Trophoblast cell (in vitro differentiated cells and primary cell): ENCODE data around the gene DOK4.
A peak's percentile ranks its signal among the peaks of the same experiment; 100 is the strongest.

ENCODE experiments used
- DNase-seq, 2 donors: peaks; one replicate each; pipeline ENCODE4 v3.0.0-alpha.2; 2016
- H2AFZ ChIP-seq: 2 replicates; pipeline ENCODE4 v1.6.1; 2013; ENCODE audit warnings: low read length, moderate library complexity, mild to moderate bottlenecking; ENCODE audit not compliant: insufficient read depth, poor library complexity
- H2AK5ac ChIP-seq: 2 replicates; pipeline ENCODE4 v1.6.1; 2013; ENCODE audit warnings: mild to moderate bottlenecking, low read length
- H2BK120ac ChIP-seq: 2 replicates; pipeline ENCODE4 v1.6.1; 2013; ENCODE audit warnings: low read length, mild to moderate bottlenecking, moderate library complexity; ENCODE audit not compliant: insufficient read depth, poor library complexity
- H2BK12ac ChIP-seq: 2 replicates; pipeline ENCODE4 v1.6.1; 2013; ENCODE audit warnings: mild to moderate bottlenecking, low read length, moderate library complexity
- H2BK5ac ChIP-seq: 2 replicates; pipeline ENCODE4 v1.6.1; 2013; ENCODE audit warnings: low read length, low read depth, moderate library complexity, mild to moderate bottlenecking; ENCODE audit not compliant: poor library complexity
- H3K14ac ChIP-seq: 2 replicates; pipeline ENCODE4 v1.6.1; 2013; ENCODE audit warnings: mild to moderate bottlenecking, low read length
- H3K18ac ChIP-seq: 2 replicates; pipeline ENCODE4 v1.6.1; 2013; ENCODE audit warnings: mild to moderate bottlenecking, low read length
- H3K23ac ChIP-seq: 2 replicates; pipeline ENCODE4 v1.6.1; 2013; ENCODE audit warnings: low read length
- H3K27ac ChIP-seq: 2 replicates; pipeline ENCODE4 v1.5.1; 2013; ENCODE audit warnings: low read depth, mild to moderate bottlenecking, inconsistent platforms, low read length, moderate library complexity
- H3K27me3 ChIP-seq: 2 replicates; pipeline ENCODE4 v1.6.1; 2013; ENCODE audit warnings: inconsistent platforms, mild to moderate bottlenecking, low read length, moderate library complexity; ENCODE audit not compliant: insufficient read depth
- H3K36me3 ChIP-seq, 2 experiments: 1 replicate in 1 of 2; 2 replicates in 1 of 2; pipeline ENCODE4 v1.6.1; 2013; ENCODE audit warnings: low read length in 2 of 2, mild to moderate bottlenecking in 2 of 2, moderate library complexity in 1 of 2; ENCODE audit not compliant: insufficient read depth in 2 of 2, control insufficient read depth in 1 of 2
- H3K4ac ChIP-seq: 2 replicates; pipeline ENCODE4 v1.6.1; 2013; ENCODE audit warnings: low read depth, mild to moderate bottlenecking, low read length, moderate library complexity
- H3K4me1 ChIP-seq, 2 experiments: 1 replicate in 1 of 2; 2 replicates in 1 of 2; pipeline ENCODE4 v1.6.1; 2013; ENCODE audit warnings: low read length in 2 of 2, mild to moderate bottlenecking in 2 of 2, moderate library complexity in 1 of 2; ENCODE audit not compliant: insufficient read depth in 2 of 2, control insufficient read depth in 1 of 2
- H3K4me2 ChIP-seq: 2 replicates; pipeline ENCODE4 v1.6.1; 2013; ENCODE audit warnings: inconsistent platforms, mild to moderate bottlenecking, low read length, moderate library complexity
- H3K4me3 ChIP-seq: 2 replicates; pipeline ENCODE4 v1.5.1; 2013; ENCODE audit warnings: mild to moderate bottlenecking, low read depth, low read length, inconsistent platforms
- H3K79me1 ChIP-seq: one replicate; pipeline ENCODE4 v1.6.1; 2013; ENCODE audit warnings: low read length
- H3K79me2 ChIP-seq: 2 replicates; pipeline ENCODE4 v1.6.1; 2013; ENCODE audit warnings: low read length, mild to moderate bottlenecking; ENCODE audit not compliant: control insufficient read depth, insufficient read depth, poor library complexity
- H3K9ac ChIP-seq: 2 replicates; pipeline ENCODE4 v1.6.1; 2013; ENCODE audit warnings: mild to moderate bottlenecking, low read length
- H3K9me3 ChIP-seq: 2 replicates; pipeline ENCODE4 v1.6.1; 2013; ENCODE audit warnings: low read depth, mild to moderate bottlenecking, control low read depth, inconsistent platforms, low read length; ENCODE audit not compliant: insufficient read depth
- H4K12ac ChIP-seq: 2 replicates; pipeline ENCODE4 v1.6.1; 2013; ENCODE audit warnings: low read depth, mild to moderate bottlenecking, low read length, moderate library complexity
- H4K8ac ChIP-seq: 2 replicates; pipeline ENCODE4 v1.6.1; 2013; ENCODE audit warnings: low read depth, mild to moderate bottlenecking, low read length, moderate library complexity
- H4K91ac ChIP-seq: one replicate; pipeline ENCODE4 v1.6.1; 2013; ENCODE audit warnings: low read depth, mild to moderate bottlenecking, low read length, moderate library complexity
- WGBS: extraction: QIAGEN DNeasy Blood & Tissue Kit; methylation state at CpG from one replicate; pipeline ENCODE4 v1.1.7; 2013; ENCODE audit warnings: missing lambda C conversion rate; ENCODE audit not compliant: insufficient read length, insufficient coverage; ENCODE audit errors: extremely low coverage; 5-methylcytosine and 5-hydroxymethylcytosine counted together

DOK4 gene

DNA sequence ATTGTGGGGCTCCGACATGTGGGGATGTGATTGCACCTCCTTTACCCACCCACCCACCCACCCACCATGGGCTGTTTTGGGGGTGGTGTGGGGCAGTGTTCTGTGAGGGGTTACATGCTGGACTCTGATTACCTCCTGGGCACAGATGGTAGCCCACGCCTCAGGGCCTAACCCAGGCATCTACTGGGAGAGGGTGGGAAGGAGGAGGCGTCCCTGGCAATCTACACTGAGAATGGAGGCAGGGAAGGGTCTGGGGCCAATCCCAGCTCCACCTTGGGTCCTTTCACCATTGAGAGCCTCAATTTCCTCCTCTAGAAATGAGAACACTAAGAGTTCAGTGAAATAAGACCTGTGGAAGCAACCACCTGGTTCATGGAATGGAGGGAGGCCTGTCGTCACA, 11.7 kb upstream of the DOK4 start:
- peak overlapping the region; percentile 65 for H4K91ac ChIP-seq
- peaks cover 5% of the 10 kb centered on the region for H3K79me2 ChIP-seq
- peak overlapping the region; percentile 96 for H2BK12ac ChIP-seq
- no peak overlapping the region for H3K4ac ChIP-seq
- H3K27me3 ChIP-seq = no peaks in the 10 kb centered on the region
- peaks cover 33% of the 10 kb centered on the region for H3K79me1 ChIP-seq
- peak overlapping the region; percentile 68 for H3K18ac ChIP-seq
- H4K8ac ChIP-seq = no peak overlapping the region
- peak overlapping the region; percentile 64 for H3K14ac ChIP-seq
- H3K27ac ChIP-seq = no peak overlapping the region
- peaks cover 19 to 21% of the 10 kb centered on the region in 2 experiments for H3K4me1 ChIP-seq
- DNase-seq = no peak
- no peak overlapping the region for H2AK5ac ChIP-seq
- H3K4me2 ChIP-seq = no peak overlapping the region
- H3K9ac ChIP-seq = no peak overlapping the region
- no peaks in the 10 kb centered on the region for H3K36me3 ChIP-seq
- no CpG with 5 or more reads among the region's 4 CpGs for WGBS
- H2AFZ ChIP-seq = no peak overlapping the region
- peak overlapping the region; percentile 47 for H2BK5ac ChIP-seq
- H2BK120ac ChIP-seq = peak overlapping the region; percentile 49
- H3K9me3 ChIP-seq = no peaks in the 10 kb centered on the region
- no peak overlapping the region for H4K12ac ChIP-seq
- H3K23ac ChIP-seq = no peak overlapping the region
- no peak overlapping the region for H3K4me3 ChIP-seq

GRCh38 chr16:57497121-57497520, 10.8 kb upstream of the DOK4 start:
- Histone ChIP-seq H3K14ac (peak overlapping the region; percentile 62), H2BK120ac (peak overlapping the region; percentile 57), H3K4ac (no peak overlapping the region), H4K91ac (peak overlapping the region; percentile 30), H4K8ac (no peak overlapping the region), H3K23ac (no peak overlapping the region), H3K36me3 (no peaks in the 10 kb centered on the region), H3K18ac (no peak overlapping the region), H2AFZ (no peak overlapping the region), H4K12ac (no peak overlapping the region), H3K27ac (no peak overlapping the region), H3K79me2 (peaks cover 5% of the 10 kb centered on the region), H3K9ac (no peak overlapping the region), H2BK12ac (peak overlapping the region; percentile 37), H3K4me1 (peaks cover 17 to 19% of the 10 kb centered on the region in 2 experiments), H3K79me1 (peaks cover 30% of the 10 kb centered on the region), H3K4me3 (no peak overlapping the region), H2AK5ac (peak overlapping the region; percentile 38), H3K4me2 (no peak overlapping the region), H2BK5ac (no peak overlapping the region), H3K9me3 (no peaks in the 10 kb centered on the region), H3K27me3 (no peaks in the 10 kb centered on the region)
- no peak for DNase-seq
- no CpG with 5 or more reads among the region's 13 CpGs for WGBS

GRCh38 chr16:57493767-57494166, 7.5 kb upstream of the DOK4 start:
- Histone ChIP-seq H3K18ac (no peak overlapping the region), H3K27me3 (no peaks in the 10 kb centered on the region), H3K9me3 (peaks cover 2% of the 10 kb centered on the region), H3K4ac (no peak overlapping the region), H4K8ac (no peak overlapping the region), H2BK5ac (no peak overlapping the region), H3K14ac (no peak overlapping the region), H2BK12ac (no peak overlapping the region), H3K4me3 (no peak overlapping the region), H2AFZ (no peak overlapping the region), H3K79me1 (peaks cover 4% of the 10 kb centered on the region), H3K9ac (no peak overlapping the region), H3K36me3 (no peaks in the 10 kb centered on the region), H3K23ac (no peak overlapping the region), H4K91ac (no peak overlapping the region), H2AK5ac (no peak overlapping the region), H3K4me1 (no peaks in the 10 kb centered on the region), H3K27ac (no peak overlapping the region), H3K4me2 (no peak overlapping the region), H3K79me2 (no peaks in the 10 kb centered on the region), H2BK120ac (no peak overlapping the region), H4K12ac (no peak overlapping the region)
- DNase-seq = no peak
- WGBS = no CpG with 5 or more reads among the region's 4 CpGs

- Histone ChIP-seq H3K23ac (no peak overlapping the region), H3K9me3 (peaks cover 2% of the 10 kb centered on the region), H4K8ac (no peak overlapping the region), H2BK120ac (no peak overlapping the region), H3K27me3 (no peaks in the 10 kb centered on the region), H4K12ac (no peak overlapping the region), H4K91ac (peak overlapping the region; percentile 57), H3K36me3 (peaks cover 12% of the 10 kb centered on the region in 2 experiments), H3K18ac (no peak overlapping the region), H2BK12ac (no peak overlapping the region), H3K4me1 (peaks cover 12 to 27% of the 10 kb centered on the region in 2 experiments), H3K79me2 (peaks cover 23% of the 10 kb centered on the region), H3K14ac (no peak overlapping the region), H3K4ac (no peak overlapping the region), H3K4me2 (no peak overlapping the region), H3K79me1 (peaks cover 31% of the 10 kb centered on the region), H2AFZ (no peak overlapping the region), H3K27ac (no peak overlapping the region), H3K4me3 (no peak overlapping the region), H2AK5ac (peak overlapping the region; percentile 53), H3K9ac (no peak overlapping the region), H2BK5ac (no peak overlapping the region)
- WGBS = no CpG with 5 or more reads among the region's 5 CpGs
- no peak for DNase-seq
These were observed 2.9 kb upstream of the DOK4 start for GRCh38 chr16:57489229-57489628.
